Ovary (tissue), 3 donors: ENCODE measurements around the gene EZR.

Experiments used
- CTCF ChIP-seq, 3 donors: fragments of 450-650 bp in 2 of 3; fragments of 200-600 bp in 1 of 3; IDR thresholded peaks; one replicate each; pipeline versions ENCODE4 v1.5.1 to v1.8.0; 2016 to 2022; ENCODE audit warnings: antibody characterized with exemption in 3 of 3, mild to moderate bottlenecking in 1 of 3
- EP300 ChIP-seq: sonication (generic); formaldehyde crosslinking; IDR thresholded peaks from one replicate; pipeline ENCODE4 v1.6.1; 2017; ENCODE audit warnings: antibody characterized with exemption
- POLR2A ChIP-seq: fragments of 450-650 bp; IDR thresholded peaks from one replicate; pipeline ENCODE4 v1.6.1; 2017; ENCODE audit warnings: antibody characterized with exemption, mild to moderate bottlenecking, moderate library complexity
- donor health status: DM: no; HTN: no; CAD: no.

GRCh38 chr6:158867381-158868121 lies 48.4 kb upstream of the EZR start:
- TF ChIP-seq CTCF (IDR thresholded peaks at IDR 0.05), result no peak
- no peak for TF ChIP-seq POLR2A
- no peak for TF ChIP-seq EP300
